ENCODE data around the gene MACROD1. TPM values are rescaled to one million over a fixed set of nuclear protein-coding genes. Genes with fewer than 3 reads are reported as not detected.

Gene MACROD1
- total and polyA plus RNA-seq, 4 experiments from 2014 or later, result 5.0 to 8.7 (median 7.3) TPM

GRCh38 chr11:64208086-64208795 lies 42.3 kb upstream of the MACROD1 start:
- H3K4me1 ChIP-seq (ENCODE audit: insufficient read depth, low read length), result peaks cover 44% of the 10 kb centered on the region
- peaks cover 17 to 72% (median 47%) of the 10 kb centered on the region in 4 donors for H3K4me1 Mint-ChIP-seq

GRCh38 chr11:64207256-64208085 lies 41.6 kb upstream of the MACROD1 start:
- ChIA-PET POLR2A (ENCODE audit: partially characterized antibody) (interaction anchor here (0.6 to 22.7 kb wide), 22 partner anchors 12 to 1543 kb away, joined by 3 to 937 read pairs (median 6); partner anchors contain the start of genes BAD, C11orf98, CATSPERZ and CCDC88B), CTCF (ENCODE audit: partially characterized antibody) (interaction anchor here (0.9 to 9.7 kb wide), 12 partner anchors 16 to 242 kb away, joined by 3 to 367 read pairs (median 56); partner anchors contain the start of genes BAD, CATSPERZ, DNAJC4 and ESRRA)
- H3K4me1 ChIP-seq (ENCODE audit: insufficient read depth, low read length), result peaks cover 44% of the 10 kb centered on the region
- no peaks in the 10 kb centered on the region for H3K9me3 ChIP-seq (ENCODE audit: control insufficient read depth in 1 of 2, low read length in 2 of 2)
- peak overlapping the region; percentile 92 to 97 (median 93) for H3K4me3 Mint-ChIP-seq
- peaks cover 38% of the 10 kb centered on the region for H3K36me3 ChIP-seq (ENCODE audit: insufficient read depth, low read length)
- peak; percentile 68 to 84 (median 71) for DNase-seq
- no peaks in the 10 kb centered on the region for H3K27me3 Mint-ChIP-seq
- H3K36me3 Mint-ChIP-seq, result peaks cover 22 to 65% of the 10 kb centered on the region in 2 donors
- peak overlapping the region; percentile 90 for H3K27ac ChIP-seq (ENCODE audit: low read depth, low read length)
- intact Hi-C loops (cut with micrococcal nuclease), result loop anchor here (1.0 to 2.0 kb wide), 2 partner anchors 33 to 39 kb away; partner anchors contain the start of genes FKBP2 and PPP1R14B
- H3K9me3 Mint-ChIP-seq, result peaks cover 0 to 2% (median 0%) of the 10 kb centered on the region in 8 donors
- H3K4me3 ChIP-seq (ENCODE audit: low read length in 2 of 2), result peak overlapping the region; percentile 99
- peak overlapping the region; percentile 92 to 96 (median 94) for H3K27ac Mint-ChIP-seq
- no peaks in the 10 kb centered on the region for H3K27me3 ChIP-seq (ENCODE audit: insufficient read depth, low read length)
- peaks cover 16 to 70% (median 46%) of the 10 kb centered on the region in 4 donors for H3K4me1 Mint-ChIP-seq

More at GRCh38 chr11:64208086-64208795, 42.3 kb upstream of the MACROD1 start:
- POLR2A ChIA-PET (ENCODE audit: partially characterized antibody), result interaction anchor here (0.7 to 22.7 kb wide), 10 partner anchors 22 to 1367 kb away, joined by 4 to 937 read pairs (median 61); partner anchors contain the start of genes BAD, CATSPERZ, DNAJC4 and ESRRA
- H3K27me3 ChIP-seq (ENCODE audit: insufficient read depth, low read length), result no peaks in the 10 kb centered on the region
- no peak for DNase-seq
- H3K9me3 ChIP-seq (ENCODE audit: control insufficient read depth in 1 of 2, low read length in 2 of 2), result no peaks in the 10 kb centered on the region
- H3K4me3 ChIP-seq (ENCODE audit: low read length in 2 of 2), result peak overlapping the region; percentile 99
- Mint-ChIP-seq H3K36me3 (peaks cover 23 to 59% of the 10 kb centered on the region in 2 donors), H3K27ac (peak overlapping the region; percentile 92 to 96 (median 94)), H3K27me3 (no peaks in the 10 kb centered on the region), H3K9me3 (peaks cover 0 to 2% (median 0%) of the 10 kb centered on the region in 8 donors), H3K4me3 (peak overlapping the region; percentile 92 to 97 (median 93))
- peaks cover 31% of the 10 kb centered on the region for H3K36me3 ChIP-seq (ENCODE audit: insufficient read depth, low read length)
- CTCF ChIA-PET (ENCODE audit: partially characterized antibody), result interaction anchor here (0.9 to 9.7 kb wide), 10 partner anchors 15 to 241 kb away, joined by 3 to 367 read pairs (median 80); partner anchors contain the start of genes CATSPERZ, DNAJC4, ESRRA and FKBP2
- H3K27ac ChIP-seq (ENCODE audit: low read depth, low read length), result peak overlapping the region; percentile 90
- intact Hi-C loops (cut with micrococcal nuclease), result no loop called here

DNA sequence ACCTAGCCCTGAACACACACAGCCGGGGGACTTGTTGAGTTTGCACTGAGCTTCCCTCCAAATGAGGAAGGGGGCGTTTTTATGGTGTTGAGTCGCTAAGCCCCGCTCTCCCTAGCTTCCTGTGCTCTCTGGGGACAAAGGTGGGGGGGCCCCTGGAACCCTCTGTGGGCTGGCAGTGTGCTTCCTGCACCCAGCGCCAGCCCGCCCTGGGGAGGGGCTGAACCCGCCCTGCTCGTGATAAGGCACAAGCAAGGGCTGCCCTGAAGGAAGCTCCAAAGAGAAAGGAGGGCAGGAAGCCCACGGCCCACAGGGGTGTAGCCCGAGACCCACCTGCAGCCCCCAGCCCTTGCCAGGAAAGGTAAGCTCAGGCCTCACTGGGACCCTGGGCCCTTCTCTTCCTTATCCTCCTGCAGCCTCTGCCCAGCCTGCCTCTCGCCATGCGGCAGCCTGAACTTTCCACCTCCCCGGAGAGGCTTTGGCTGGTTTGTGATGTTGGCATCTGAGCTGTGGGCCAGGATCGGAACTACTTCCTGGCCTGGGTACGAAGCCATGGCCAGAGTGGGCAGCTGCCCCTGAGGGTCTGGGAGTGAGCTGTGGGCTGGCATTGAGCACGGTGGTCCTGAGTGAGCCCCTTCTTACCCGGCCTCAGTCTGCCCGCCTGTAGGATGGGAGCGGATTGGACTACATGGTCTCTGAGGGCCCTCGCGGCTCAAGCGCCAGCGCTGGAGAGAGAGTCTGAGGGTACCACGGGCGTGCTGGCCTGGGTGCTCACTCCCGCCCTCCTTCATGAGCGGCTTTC lies 40.7 kb upstream of the MACROD1 start, which contains the start of gene FERMT3:
FERMT3 (plus strand) TSS at position 265 of the 799 bp plus-strand sequence. CDS start 644 bp downstream, outside the sequence.
- intact Hi-C loops (cut with micrococcal nuclease), result loop anchor here (1.0 to 2.0 kb wide), 2 partner anchors 34 to 40 kb away; partner anchors contain the start of genes FKBP2 and PPP1R14B
- DNase-seq, result peak; percentile 64 to 81 (median 69)
- Mint-ChIP-seq H3K27me3 (no peaks in the 10 kb centered on the region), H3K36me3 (peaks cover 17 to 63% of the 10 kb centered on the region in 2 donors), H3K27ac (peak within 1 kb of the TSS; percentile 92 to 96 (median 94)), H3K9me3 (peaks cover 0 to 2% (median 0%) of the 10 kb centered on the region in 8 donors), H3K4me3 (peak within 1 kb of the TSS; percentile 92 to 97 (median 93)), H3K4me1 (peaks cover 14 to 65% (median 40%) of the 10 kb centered on the region in 4 donors)
- Histone ChIP-seq H3K4me3 (ENCODE audit: low read length in 2 of 2) (peak within 1 kb of the TSS; percentile 99), H3K4me1 (ENCODE audit: insufficient read depth, low read length) (peaks cover 44% of the 10 kb centered on the region), H3K36me3 (ENCODE audit: insufficient read depth, low read length) (peaks cover 36% of the 10 kb centered on the region), H3K9me3 (ENCODE audit: control insufficient read depth in 1 of 2, low read length in 2 of 2) (no peaks in the 10 kb centered on the region), H3K27me3 (ENCODE audit: insufficient read depth, low read length) (no peaks in the 10 kb centered on the region), H3K27ac (ENCODE audit: low read depth, low read length) (peak within 1 kb of the TSS; percentile 90)
- ChIA-PET CTCF (ENCODE audit: partially characterized antibody) (interaction anchor here (0.7 to 9.7 kb wide), 22 partner anchors 12 to 446 kb away, joined by 3 to 367 read pairs (median 8); partner anchors contain the start of genes BAD, CATSPERZ, DNAJC4 and ESRRA), POLR2A (ENCODE audit: partially characterized antibody) (interaction anchor here (0.6 to 22.7 kb wide), 26 partner anchors 11 to 1662 kb away, joined by 3 to 937 read pairs (median 6); partner anchors contain the start of genes BAD, C11orf98, CATSPERZ and CCDC88B)

DNA sequence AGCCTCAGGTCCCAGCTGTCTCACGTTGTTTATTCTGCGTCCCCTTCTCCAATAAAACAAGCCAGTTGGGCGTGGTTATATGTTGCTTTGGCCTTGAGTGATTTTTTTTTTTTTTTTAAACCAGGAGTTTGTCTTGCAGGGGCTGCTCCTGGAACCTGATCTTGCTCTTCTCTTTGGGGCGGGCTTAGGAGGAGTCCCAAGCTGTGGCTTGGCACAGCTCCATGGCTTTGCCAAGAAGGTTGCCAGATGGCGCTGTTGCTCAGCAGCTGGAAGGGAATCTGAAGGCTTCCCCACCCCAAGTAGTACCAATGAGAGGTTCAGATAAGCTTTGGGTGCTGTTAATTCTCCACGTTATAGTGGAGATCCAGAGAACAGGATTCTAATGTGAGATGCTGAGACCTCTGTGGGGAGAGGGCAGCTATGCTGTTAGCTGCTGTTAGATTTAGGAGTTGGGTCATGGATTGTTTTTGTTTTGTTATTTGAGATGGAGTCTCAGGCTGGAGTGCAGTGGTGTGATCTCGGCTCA lies 38.6 kb upstream of the MACROD1 start:
- Histone ChIP-seq H3K4me1 (ENCODE audit: insufficient read depth, low read length) (peaks cover 44% of the 10 kb centered on the region), H3K4me3 (ENCODE audit: low read length in 2 of 2) (no peak overlapping the region), H3K36me3 (ENCODE audit: insufficient read depth, low read length) (peaks cover 38% of the 10 kb centered on the region), H3K9me3 (ENCODE audit: control insufficient read depth in 1 of 2, low read length in 2 of 2) (no peaks in the 10 kb centered on the region), H3K27me3 (ENCODE audit: insufficient read depth, low read length) (no peaks in the 10 kb centered on the region), H3K27ac (ENCODE audit: low read depth, low read length) (no peak overlapping the region)
- Mint-ChIP-seq H3K36me3 (peaks cover 27 to 70% of the 10 kb centered on the region in 2 donors), H3K4me3 (peak overlapping the region; percentile 62 to 89 (median 82)), H3K27me3 (no peaks in the 10 kb centered on the region), H3K4me1 (peaks cover 16 to 64% (median 39%) of the 10 kb centered on the region in 4 donors), H3K9me3 (peaks cover 0 to 2% (median 0%) of the 10 kb centered on the region in 8 donors), H3K27ac (peak overlapping the region; percentile 85 to 97 (median 94))
- ChIA-PET POLR2A (ENCODE audit: partially characterized antibody) (interaction anchor here (0.7 to 22.7 kb wide), 14 partner anchors 8 to 1363 kb away, joined by 3 to 937 read pairs (median 8); partner anchors contain the start of genes BAD, CATSPERZ, DNAJC4 and ESRRA), CTCF (ENCODE audit: partially characterized antibody) (interaction anchor here (0.6 to 9.7 kb wide), 32 partner anchors 10 to 258 kb away, joined by 3 to 367 read pairs (median 5); partner anchors contain the start of genes BAD, CATSPERZ, DNAJC4 and ESRRA)
- peak; percentile 85 to 90 (median 86) for DNase-seq
- intact Hi-C loops (cut with micrococcal nuclease), result loop anchor here (1.0 kb wide), 6 partner anchors 19 to 127 kb away; partner anchors contain the start of genes NUDT22, PLCB3 and TRPT1

DNA sequence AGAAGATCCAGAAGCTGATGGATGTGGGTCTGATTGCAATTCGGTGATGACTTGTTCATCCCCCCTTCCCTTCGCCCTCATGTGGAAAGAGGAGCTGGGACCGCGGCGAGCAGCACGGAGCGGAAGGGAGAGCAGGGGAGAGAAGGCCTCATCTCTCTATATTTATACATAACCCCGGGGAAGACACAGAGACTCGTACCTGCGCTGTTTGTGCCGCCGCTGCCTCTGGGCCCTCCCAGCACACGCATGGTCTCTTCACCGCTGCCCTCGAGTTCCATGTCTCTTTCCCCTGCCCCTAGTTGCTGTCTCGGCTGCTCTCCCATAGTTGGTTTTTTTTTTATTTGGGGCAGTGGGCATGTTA lies 38.1 kb upstream of the MACROD1 start:
- H3K4me3 Mint-ChIP-seq, result no peak overlapping the region
- no peak overlapping the region for H3K27ac ChIP-seq (ENCODE audit: low read depth, low read length)
- H3K9me3 ChIP-seq (ENCODE audit: control insufficient read depth in 1 of 2, low read length in 2 of 2), result no peaks in the 10 kb centered on the region
- peaks cover 27 to 66% of the 10 kb centered on the region in 2 donors for H3K36me3 Mint-ChIP-seq
- POLR2A ChIA-PET (ENCODE audit: partially characterized antibody), result interaction anchor here (0.7 to 22.7 kb wide), 13 partner anchors 9 to 1363 kb away, joined by 3 to 937 read pairs (median 8); partner anchors contain the start of genes BAD, CATSPERZ, DNAJC4 and ESRRA
- H3K4me1 Mint-ChIP-seq, result peaks cover 14 to 60% (median 37%) of the 10 kb centered on the region in 4 donors
- DNase-seq, result no peak
- H3K27ac Mint-ChIP-seq, result peak overlapping the region in 5 of 7 donors; percentile 85 to 95 (median 94)
- peaks cover 0 to 2% (median 0%) of the 10 kb centered on the region in 8 donors for H3K9me3 Mint-ChIP-seq
- peaks cover 39% of the 10 kb centered on the region for H3K4me1 ChIP-seq (ENCODE audit: insufficient read depth, low read length)
- intact Hi-C loops (cut with micrococcal nuclease), result loop anchor here (1.0 kb wide), 6 partner anchors 19 to 127 kb away; partner anchors contain the start of genes NUDT22, PLCB3 and TRPT1
- no peaks in the 10 kb centered on the region for H3K27me3 ChIP-seq (ENCODE audit: insufficient read depth, low read length)
- H3K27me3 Mint-ChIP-seq, result no peaks in the 10 kb centered on the region
- H3K36me3 ChIP-seq (ENCODE audit: insufficient read depth, low read length), result peaks cover 37% of the 10 kb centered on the region
- CTCF ChIA-PET (ENCODE audit: partially characterized antibody), result interaction anchor here (0.6 to 9.7 kb wide), 28 partner anchors 9 to 258 kb away, joined by 3 to 367 read pairs (median 6); partner anchors contain the start of genes BAD, CATSPERZ, DNAJC4 and ESRRA
- H3K4me3 ChIP-seq (ENCODE audit: low read length in 2 of 2), result no peak overlapping the region
